Body of pancreas (tissue), 4 donors: ENCODE data around the gene SSU72.

Experiments used
- CTCF ChIP-seq, 7 experiments: fragments of 450-650 bp in 4 of 7; fragments of 200-600 bp in 3 of 7; sonication (generic) in 3 of 7; IDR thresholded peaks; one replicate each; pipeline ENCODE4 v1.5.1; 2016 to 2019; ENCODE audit warnings: antibody characterized with exemption in 7 of 7
- POLR2A ChIP-seq, 3 donors: fragments of 450-650 bp; IDR thresholded peaks; one replicate each; pipeline ENCODE4 v1.6.1; 2016; ENCODE audit warnings: antibody characterized with exemption in 3 of 3, mild to moderate bottlenecking in 2 of 3

- no peak for TF ChIP-seq CTCF (IDR thresholded peaks at IDR 0.05)
- no peak for TF ChIP-seq POLR2A (IDR thresholded peaks at IDR 0.05)
These were observed 42.7 kb downstream of the SSU72 start for GRCh38 chr1:1531947-1532346.
